Right atrium auricular region (tissue), 2 donors: ENCODE measurements around the gene GRM1. TPM values are rescaled to one million over a fixed set of nuclear protein-coding genes. Genes with fewer than 3 reads are reported as not detected.

Source experiments
- DNase-seq: peaks from one replicate; pipeline ENCODE4 v3.0.0-alpha.2; 2019; ENCODE audit warnings: low spot score
- H3K27ac ChIP-seq, 2 donors: fragments of 200-600 bp; sonication (generic); 1 replicate in 1 of 2; 2 replicates in 1 of 2; pipeline ENCODE4 v1.5.1; 2016 to 2019
- H3K27me3 ChIP-seq, 2 donors: fragments of 200-600 bp; sonication (generic); one replicate each; pipeline versions ENCODE4 v1.5.1 to v1.6.0; 2017 to 2019
- H3K36me3 ChIP-seq: fragments of 200-600 bp; sonication (generic); one replicate; pipeline ENCODE4 v1.5.1; 2016
- H3K4me1 ChIP-seq, 2 donors: fragments of 200-600 bp; sonication (generic); one replicate each; pipeline versions ENCODE4 v1.5.1 to v1.6.0; 2017 to 2019
- H3K4me3 ChIP-seq, 2 donors: fragments of 200-600 bp; sonication (generic); 1 replicate in 1 of 2; 2 replicates in 1 of 2; pipeline ENCODE4 v1.5.1; 2017 to 2019; ENCODE audit warnings: mild to moderate bottlenecking in 1 of 2, moderate library complexity in 1 of 2
- H3K9me3 ChIP-seq, 2 donors: fragments of 200-600 bp; sonication (generic); one replicate each; pipeline ENCODE4 v1.5.1; 2019
- CTCF ChIP-seq, 2 donors: fragments of 200-600 bp; sonication (generic); IDR thresholded peaks; one replicate each; pipeline ENCODE4 v1.5.1; 2019; ENCODE audit warnings: antibody characterized with exemption in 2 of 2
- total RNA-seq, 2 donors: library from RNA; depleted of rRNA; stranded (reverse); fragments of >200 nt; gene quantifications; one replicate each; pipeline ENCODE4 v1.1.0, GENCODE V29; 2016

The GRM1 gene
- total RNA-seq, 2 donors from 2014 or later: 0.07 to 0.08 TPM

- no peak for DNase-seq
- Histone ChIP-seq H3K36me3 (no peaks in the 10 kb centered on the region), H3K27ac (no peak overlapping the region), H3K4me3 (no peak overlapping the region), H3K9me3 (no peaks in the 10 kb centered on the region), H3K27me3 (no peaks in the 10 kb centered on the region), H3K4me1 (no peaks in the 10 kb centered on the region)
- TF ChIP-seq CTCF (IDR thresholded peaks at IDR 0.05): no peak
Observed at GRCh38 chr6:146444189-146444588, 415.3 kb downstream of the GRM1 start.

GRCh38 chr6:146445233-146445632, 416.4 kb downstream of the GRM1 start:
- Histone ChIP-seq H3K27me3 (no peaks in the 10 kb centered on the region), H3K36me3 (no peaks in the 10 kb centered on the region), H3K9me3 (no peaks in the 10 kb centered on the region), H3K27ac (no peak overlapping the region), H3K4me1 (no peaks in the 10 kb centered on the region), H3K4me3 (no peak overlapping the region)
- no peak for DNase-seq
- TF ChIP-seq CTCF (IDR thresholded peaks at IDR 0.05): no peak

- no peak for DNase-seq
- Histone ChIP-seq H3K27me3 (no peaks in the 10 kb centered on the region), H3K9me3 (peaks cover 0 to 38% of the 10 kb centered on the region in 2 donors), H3K27ac (no peak overlapping the region), H3K4me3 (no peak overlapping the region), H3K4me1 (no peaks in the 10 kb centered on the region), H3K36me3 (no peaks in the 10 kb centered on the region)
- TF ChIP-seq CTCF (IDR thresholded peaks at IDR 0.05): no peak
Observed at GRCh38 chr6:146456886-146457285, 428.0 kb downstream of the GRM1 start.

GRCh38 chr6:146460941-146461340, 432.1 kb downstream of the GRM1 start:
- DNase-seq: no peak
- no peak for TF ChIP-seq CTCF (IDR thresholded peaks at IDR 0.05)
- Histone ChIP-seq H3K9me3 (peaks cover 0 to 49% of the 10 kb centered on the region in 2 donors), H3K27ac (no peak overlapping the region), H3K4me3 (no peak overlapping the region), H3K27me3 (no peaks in the 10 kb centered on the region), H3K36me3 (no peaks in the 10 kb centered on the region), H3K4me1 (no peaks in the 10 kb centered on the region)

- Histone ChIP-seq H3K9me3 (no peaks in the 10 kb centered on the region), H3K27ac (no peak overlapping the region), H3K4me3 (no peak overlapping the region), H3K4me1 (no peaks in the 10 kb centered on the region), H3K27me3 (no peaks in the 10 kb centered on the region), H3K36me3 (no peaks in the 10 kb centered on the region)
- TF ChIP-seq CTCF (IDR thresholded peaks at IDR 0.05): no peak
- DNase-seq: no peak
Observed at GRCh38 chr6:146470091-146470770, 441.4 kb downstream of the GRM1 start.

GRCh38 chr6:146472918-146473317, 444.1 kb downstream of the GRM1 start:
- Histone ChIP-seq H3K9me3 (no peaks in the 10 kb centered on the region), H3K36me3 (no peaks in the 10 kb centered on the region), H3K4me3 (no peak overlapping the region), H3K4me1 (no peaks in the 10 kb centered on the region), H3K27me3 (no peaks in the 10 kb centered on the region), H3K27ac (no peak overlapping the region)
- no peak for DNase-seq
- no peak for TF ChIP-seq CTCF (IDR thresholded peaks at IDR 0.05)
